GM12875 (cell line): ENCODE data around the gene TNS1.

Experiments
- H3K4me3 ChIP-seq: one replicate; pipeline ENCODE4 v1.5.1; 2011; ENCODE audit warnings: low read depth, low read length, control low read depth
- TF ChIP-seq, protein P1 (sequence below): IDR thresholded peaks from 2 replicates; pipeline ENCODE4 v1.5.1; 2011; ENCODE audit warnings: low read depth, mild to moderate bottlenecking, control low read depth, inconsistent platforms, low read length, moderate library complexity, borderline replicate concordance; ENCODE audit not compliant: insufficient read depth

Gene TNS1

DNA sequence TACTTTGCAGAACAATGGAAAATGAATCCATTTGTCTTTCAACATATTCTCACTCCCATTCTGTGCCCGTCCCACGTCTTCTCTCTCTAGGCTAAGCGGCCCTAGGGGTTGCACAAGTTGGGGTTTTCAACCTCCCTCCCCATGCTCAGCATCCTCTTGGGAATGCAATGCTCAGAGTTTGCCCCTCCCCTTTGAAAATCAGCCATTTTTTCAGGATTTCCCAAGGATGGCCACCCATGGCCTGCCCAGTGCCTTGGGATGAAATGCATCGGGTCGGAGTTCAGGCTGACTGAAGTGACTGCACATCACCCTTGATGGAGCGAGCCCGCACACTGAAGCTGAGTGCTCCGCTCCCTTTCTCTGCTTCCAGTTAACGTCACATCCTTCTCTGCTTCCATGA, 87.9 kb downstream of the TNS1 start:
- TF ChIP-seq, protein P1, sequence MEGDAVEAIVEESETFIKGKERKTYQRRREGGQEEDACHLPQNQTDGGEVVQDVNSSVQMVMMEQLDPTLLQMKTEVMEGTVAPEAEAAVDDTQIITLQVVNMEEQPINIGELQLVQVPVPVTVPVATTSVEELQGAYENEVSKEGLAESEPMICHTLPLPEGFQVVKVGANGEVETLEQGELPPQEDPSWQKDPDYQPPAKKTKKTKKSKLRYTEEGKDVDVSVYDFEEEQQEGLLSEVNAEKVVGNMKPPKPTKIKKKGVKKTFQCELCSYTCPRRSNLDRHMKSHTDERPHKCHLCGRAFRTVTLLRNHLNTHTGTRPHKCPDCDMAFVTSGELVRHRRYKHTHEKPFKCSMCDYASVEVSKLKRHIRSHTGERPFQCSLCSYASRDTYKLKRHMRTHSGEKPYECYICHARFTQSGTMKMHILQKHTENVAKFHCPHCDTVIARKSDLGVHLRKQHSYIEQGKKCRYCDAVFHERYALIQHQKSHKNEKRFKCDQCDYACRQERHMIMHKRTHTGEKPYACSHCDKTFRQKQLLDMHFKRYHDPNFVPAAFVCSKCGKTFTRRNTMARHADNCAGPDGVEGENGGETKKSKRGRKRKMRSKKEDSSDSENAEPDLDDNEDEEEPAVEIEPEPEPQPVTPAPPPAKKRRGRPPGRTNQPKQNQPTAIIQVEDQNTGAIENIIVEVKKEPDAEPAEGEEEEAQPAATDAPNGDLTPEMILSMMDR = no peak

DNA sequence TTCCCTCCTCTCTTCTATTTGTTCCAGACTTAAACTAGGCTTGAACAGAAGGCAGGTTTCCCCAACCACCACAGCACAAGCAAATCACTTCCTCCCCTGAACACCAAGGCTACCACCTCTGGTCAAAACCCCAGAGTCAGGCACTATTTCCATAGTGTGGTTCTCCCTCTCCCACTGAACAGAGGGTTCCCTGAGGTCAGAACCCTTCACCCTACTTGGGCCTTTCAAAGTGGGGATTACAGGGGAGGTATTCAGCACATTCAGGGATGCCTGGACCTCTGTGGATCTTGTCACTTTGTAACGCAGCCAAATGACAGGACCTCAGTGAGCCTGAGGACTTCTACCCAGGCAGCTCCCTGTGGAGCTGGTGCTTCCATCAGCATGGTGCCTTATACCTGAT, 88.7 kb downstream of the TNS1 start:
- TF ChIP-seq, protein P1 = no peak
- H3K4me3 ChIP-seq = no peak overlapping the region

More for the DNA sequence above, 87.9 kb downstream of the TNS1 start:
- no peak overlapping the region for H3K4me3 ChIP-seq

DNA sequence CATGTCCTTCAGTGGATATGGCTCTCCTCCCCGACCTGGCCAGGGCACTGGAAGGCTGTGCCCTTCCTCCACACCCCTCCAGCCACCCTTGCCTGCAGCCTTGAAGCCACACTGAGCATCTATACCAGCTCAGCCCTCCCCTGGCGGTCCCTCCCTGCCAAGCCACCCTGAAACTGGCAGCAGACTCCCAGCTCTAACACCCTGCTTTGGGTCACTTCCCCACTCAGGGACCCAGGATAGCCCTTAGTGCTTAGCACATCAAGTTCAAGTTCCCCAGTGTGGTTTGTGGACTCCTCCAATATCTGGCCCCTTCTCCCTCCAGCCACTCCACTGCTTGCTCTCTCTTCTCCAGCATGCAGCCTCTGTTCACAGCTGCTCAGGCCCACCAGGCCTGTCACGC, 89.4 kb downstream of the TNS1 start:
- TF ChIP-seq, protein P1 = no peak
- no peak overlapping the region for H3K4me3 ChIP-seq

DNA sequence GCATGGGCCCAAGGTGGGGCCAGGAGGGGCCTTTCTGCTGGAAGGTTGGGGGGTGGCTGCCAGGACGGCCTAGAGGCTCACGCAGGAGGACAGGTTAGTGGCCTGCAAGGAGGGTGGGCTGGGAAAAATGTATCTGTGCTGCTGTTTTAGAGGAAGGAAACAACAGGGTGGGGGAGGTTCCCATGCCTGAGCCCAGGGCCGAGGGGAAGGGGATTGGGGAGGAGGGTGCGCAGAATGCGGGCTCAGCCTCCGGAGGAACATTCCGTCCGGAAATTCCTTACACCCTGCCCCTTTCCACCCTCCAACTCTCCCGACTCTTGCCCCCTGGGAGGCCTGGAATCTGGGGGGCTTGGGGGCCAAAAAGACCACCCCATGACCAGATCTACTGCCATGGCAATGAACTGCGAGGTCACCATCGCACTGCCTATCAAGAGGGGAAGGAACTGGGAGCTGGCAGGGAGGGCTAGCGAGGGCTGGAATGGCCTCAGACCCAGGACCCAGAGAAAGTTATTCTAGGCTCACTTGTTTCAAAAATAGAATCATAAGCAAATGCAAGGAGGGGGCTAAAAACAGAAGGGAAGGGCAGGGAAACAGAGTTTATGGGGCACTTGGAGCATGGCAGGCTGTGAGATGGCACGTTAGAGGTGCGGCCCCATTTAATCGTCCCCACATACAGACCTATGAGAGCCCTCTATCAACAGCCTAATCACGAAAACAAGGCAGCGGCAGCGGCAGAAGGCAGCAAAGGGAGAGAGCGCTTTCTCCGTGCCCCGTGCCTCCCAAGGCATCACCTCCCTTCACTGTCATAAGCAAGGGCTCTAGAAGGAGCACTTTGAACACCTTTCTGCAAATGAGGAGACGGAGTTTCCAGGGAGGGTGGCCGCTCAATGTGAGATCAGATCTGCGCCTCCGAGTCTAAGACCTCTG, 90.4 kb downstream of the TNS1 start:
- TF ChIP-seq, protein P1 = no peak
- no peak overlapping the region for H3K4me3 ChIP-seq

DNA sequence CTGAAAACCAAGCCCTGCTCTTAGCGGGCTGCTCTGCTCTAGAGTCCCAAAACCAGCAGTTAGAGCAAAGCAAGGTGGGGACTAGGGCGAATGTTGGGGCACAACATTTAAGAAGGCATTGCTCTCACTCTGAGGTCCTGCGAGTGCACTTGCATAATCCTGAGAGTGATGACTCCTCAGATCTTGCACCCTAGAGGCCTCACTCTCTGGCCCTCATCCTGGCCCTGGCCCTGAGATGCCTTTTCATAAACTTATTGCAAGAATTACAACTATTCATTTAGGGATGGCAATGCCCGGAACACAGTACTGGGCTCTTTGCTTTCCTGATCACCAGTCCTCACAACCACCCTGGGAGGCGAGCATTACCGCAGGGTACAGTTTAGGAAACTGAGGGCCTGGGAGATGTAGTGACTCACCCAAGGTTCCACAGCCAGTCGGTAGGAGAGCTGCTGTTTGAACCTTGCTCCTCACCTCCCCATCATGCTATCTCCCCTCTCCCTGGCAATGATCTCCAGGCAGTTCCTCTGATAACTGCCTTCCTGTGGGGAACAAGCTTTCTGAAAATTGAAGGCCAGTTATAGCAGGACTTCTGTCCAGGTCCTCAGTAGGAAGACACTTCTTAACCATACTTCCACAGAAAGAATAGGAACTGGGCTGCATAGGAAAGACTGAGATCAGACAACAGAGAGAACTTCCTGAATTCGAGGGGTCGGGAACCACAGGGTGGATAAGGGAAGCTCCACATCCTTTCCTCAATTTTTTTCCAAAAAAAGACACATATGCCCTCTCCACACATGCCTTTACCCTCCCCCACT, 91.3 kb downstream of the TNS1 start:
- H3K4me3 ChIP-seq = no peak overlapping the region

DNA sequence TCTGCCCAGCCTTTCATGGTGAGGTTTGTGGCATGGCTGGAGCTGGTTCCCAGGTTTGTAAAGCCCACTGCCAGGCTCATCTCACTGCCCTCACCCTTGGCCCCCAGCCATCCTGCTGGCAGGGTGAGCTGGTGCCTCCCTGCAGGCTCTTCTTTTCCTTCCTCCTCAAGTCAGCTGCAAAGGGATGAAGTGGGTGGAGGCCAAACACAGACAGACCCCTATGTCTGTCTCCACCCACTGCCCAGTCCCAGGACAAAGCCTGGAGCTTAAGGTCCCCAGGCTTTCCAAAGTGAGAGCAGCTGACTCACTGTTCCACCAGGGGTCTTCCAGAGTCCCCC, 92.0 kb downstream of the TNS1 start:
- no peak overlapping the region for H3K4me3 ChIP-seq
- TF ChIP-seq, protein P1 = no peak

More for the DNA sequence above, 91.3 kb downstream of the TNS1 start:
- TF ChIP-seq, protein P1 = no peak
